ENCODE measurements around the gene COPE. TPM values are rescaled to one million over a fixed set of nuclear protein-coding genes. Genes with fewer than 3 reads are reported as not detected.

The COPE gene
- total RNA-seq, 1 experiment from 2014 or later = 310 TPM

DNA sequence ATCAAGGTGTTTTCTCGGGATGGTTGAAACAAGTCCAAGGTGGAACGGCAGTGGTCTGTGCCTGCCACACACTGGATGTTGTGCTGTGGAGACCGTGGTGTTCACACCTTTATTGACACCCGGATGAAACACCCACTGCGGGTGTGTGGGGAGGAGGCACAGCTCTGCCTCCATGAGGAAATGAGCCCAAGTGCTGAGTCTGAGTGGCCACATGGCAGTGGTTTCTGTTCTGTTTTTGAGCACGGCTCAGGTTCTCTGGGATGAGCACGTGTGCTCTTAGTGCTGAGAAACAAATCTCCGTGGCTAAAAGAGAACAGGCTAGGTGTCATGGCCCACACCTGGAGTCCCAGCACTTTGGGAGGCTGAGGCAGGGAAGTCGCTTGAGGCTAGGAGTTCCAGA is 58.0 kb downstream of the COPE start:
- no peaks in the 10 kb centered on the region for H3K27me3 Mint-ChIP-seq (ENCODE audit: insufficient read depth, unreplicated experiment)
- H3K4me1 Mint-ChIP-seq (ENCODE audit: insufficient read depth, unreplicated experiment) = no peaks in the 10 kb centered on the region
- no TSS peak for BruUV-seq (replicated peaks)
- TF ChIP-seq, protein P1, sequence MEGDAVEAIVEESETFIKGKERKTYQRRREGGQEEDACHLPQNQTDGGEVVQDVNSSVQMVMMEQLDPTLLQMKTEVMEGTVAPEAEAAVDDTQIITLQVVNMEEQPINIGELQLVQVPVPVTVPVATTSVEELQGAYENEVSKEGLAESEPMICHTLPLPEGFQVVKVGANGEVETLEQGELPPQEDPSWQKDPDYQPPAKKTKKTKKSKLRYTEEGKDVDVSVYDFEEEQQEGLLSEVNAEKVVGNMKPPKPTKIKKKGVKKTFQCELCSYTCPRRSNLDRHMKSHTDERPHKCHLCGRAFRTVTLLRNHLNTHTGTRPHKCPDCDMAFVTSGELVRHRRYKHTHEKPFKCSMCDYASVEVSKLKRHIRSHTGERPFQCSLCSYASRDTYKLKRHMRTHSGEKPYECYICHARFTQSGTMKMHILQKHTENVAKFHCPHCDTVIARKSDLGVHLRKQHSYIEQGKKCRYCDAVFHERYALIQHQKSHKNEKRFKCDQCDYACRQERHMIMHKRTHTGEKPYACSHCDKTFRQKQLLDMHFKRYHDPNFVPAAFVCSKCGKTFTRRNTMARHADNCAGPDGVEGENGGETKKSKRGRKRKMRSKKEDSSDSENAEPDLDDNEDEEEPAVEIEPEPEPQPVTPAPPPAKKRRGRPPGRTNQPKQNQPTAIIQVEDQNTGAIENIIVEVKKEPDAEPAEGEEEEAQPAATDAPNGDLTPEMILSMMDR (IDR thresholded peaks at IDR 0.05; ENCODE audit: unreplicated experiment) = no peak
- H3K27ac Mint-ChIP-seq (ENCODE audit: low read depth, unreplicated experiment) = no peak overlapping the region
- H3K9me3 Mint-ChIP-seq (ENCODE audit: unreplicated experiment) = no peaks in the 10 kb centered on the region
- no peak for DNase-seq (ENCODE audit: unreplicated experiment)
- intact Hi-C loops (cut with micrococcal nuclease) = no loop called here
- H3K36me3 Mint-ChIP-seq (ENCODE audit: insufficient read depth, unreplicated experiment) = peaks cover 91% of the 10 kb centered on the region
- no peak overlapping the region for H3K4me3 Mint-ChIP-seq (ENCODE audit: unreplicated experiment)
- POLR2A ChIA-PET = no interaction called here
- CTCF ChIA-PET = interaction anchor here (0.6 to 2.3 kb wide), 7 partner anchors 11 to 286 kb away, joined by 3 to 9 read pairs (median 3); partner anchors contain the start of gene REX1BD

- ChIA-PET POLR2A (no interaction called here), CTCF (interaction anchor here (0.7 to 2.3 kb wide), 4 partner anchors 13 to 216 kb away, joined by 3 to 9 read pairs (median 4); no protein-coding TSS in a partner anchor)
- no peak overlapping the region for H3K27ac Mint-ChIP-seq (ENCODE audit: low read depth, unreplicated experiment)
- TF ChIP-seq, protein P1 (IDR thresholded peaks at IDR 0.05; ENCODE audit: unreplicated experiment) = no peak
- H3K36me3 Mint-ChIP-seq (ENCODE audit: insufficient read depth, unreplicated experiment) = peaks cover 89% of the 10 kb centered on the region
- no TSS peak for BruUV-seq (replicated peaks)
- DNase-seq (ENCODE audit: unreplicated experiment) = no peak
- no peak overlapping the region for H3K4me3 Mint-ChIP-seq (ENCODE audit: unreplicated experiment)
- intact Hi-C loops (cut with micrococcal nuclease) = no loop called here
- no peaks in the 10 kb centered on the region for H3K9me3 Mint-ChIP-seq (ENCODE audit: unreplicated experiment)
- H3K27me3 Mint-ChIP-seq (ENCODE audit: insufficient read depth, unreplicated experiment) = no peaks in the 10 kb centered on the region
- no peaks in the 10 kb centered on the region for H3K4me1 Mint-ChIP-seq (ENCODE audit: insufficient read depth, unreplicated experiment)
Observed at GRCh38 chr19:18860725-18861124, 58.5 kb downstream of the COPE start.

DNA sequence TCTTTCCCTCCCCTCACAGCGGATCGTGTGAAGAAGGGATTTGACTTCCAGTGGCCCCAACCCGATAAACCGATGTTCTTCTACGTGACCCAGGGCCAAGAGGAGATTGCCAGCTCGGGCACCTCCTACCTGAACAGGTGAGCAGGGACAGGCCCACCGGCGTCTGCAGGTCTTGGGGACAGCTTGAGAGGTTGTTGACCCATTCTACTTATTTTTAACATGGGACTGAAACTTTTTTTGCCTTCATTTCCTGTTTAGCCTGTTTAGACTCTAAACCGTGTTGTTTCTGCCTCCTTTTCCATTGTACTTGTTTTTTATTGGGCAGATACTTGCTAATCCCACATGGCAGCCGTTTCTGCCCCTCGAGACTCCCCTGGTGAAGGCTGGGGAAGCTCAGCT is 58.9 kb downstream of the COPE start:
- Mint-ChIP-seq H3K9me3 (ENCODE audit: unreplicated experiment) (no peaks in the 10 kb centered on the region), H3K4me3 (ENCODE audit: unreplicated experiment) (no peak overlapping the region), H3K4me1 (ENCODE audit: insufficient read depth, unreplicated experiment) (no peaks in the 10 kb centered on the region), H3K27ac (ENCODE audit: low read depth, unreplicated experiment) (no peak overlapping the region), H3K27me3 (ENCODE audit: insufficient read depth, unreplicated experiment) (no peaks in the 10 kb centered on the region), H3K36me3 (ENCODE audit: insufficient read depth, unreplicated experiment) (peaks cover 92% of the 10 kb centered on the region)
- CTCF ChIA-PET = interaction anchor here (1.1 to 2.3 kb wide), 2 partner anchors 13 to 215 kb away, joined by 4 to 9 read pairs; no protein-coding TSS in a partner anchor
- intact Hi-C loops (cut with micrococcal nuclease) = no loop called here
- TF ChIP-seq, protein P1 (IDR thresholded peaks at IDR 0.05; ENCODE audit: unreplicated experiment) = no peak
- no TSS peak for BruUV-seq (replicated peaks)
- POLR2A ChIA-PET = interaction anchor here (1.0 kb wide), 1 partner anchor 35 kb away, joined by 6 read pairs; no protein-coding TSS in a partner anchor
- DNase-seq (ENCODE audit: unreplicated experiment) = no peak

DNA sequence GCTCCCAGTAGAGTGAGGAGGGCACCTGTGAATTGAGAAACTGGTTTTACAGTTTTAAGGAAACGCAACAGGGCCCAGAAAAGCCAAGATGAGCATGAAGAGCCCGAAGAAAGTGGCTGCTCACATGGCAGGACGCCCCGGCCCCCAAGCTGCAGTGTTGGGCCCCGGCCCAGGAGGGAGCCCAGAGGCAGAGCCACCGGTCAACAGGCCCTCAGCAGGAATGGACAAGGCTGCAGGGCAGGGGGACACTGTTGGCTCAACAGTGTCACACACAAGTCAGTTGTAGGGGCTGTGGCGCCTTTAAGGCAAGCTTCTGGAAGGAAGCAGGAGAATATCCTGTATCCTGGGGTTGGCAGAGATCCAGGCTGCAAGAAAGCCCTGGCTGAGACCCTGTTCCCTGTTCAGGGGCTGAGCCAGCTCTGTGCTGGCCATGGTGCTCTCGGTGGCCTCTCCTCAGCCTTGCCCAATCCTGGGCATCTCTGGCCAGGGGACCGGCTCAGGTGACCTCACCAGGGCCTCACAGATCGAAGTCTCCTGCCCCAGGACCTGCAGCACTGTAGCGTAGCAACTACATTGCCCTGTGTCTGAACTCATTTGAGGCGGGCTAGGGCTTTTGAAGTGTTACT is 59.4 kb downstream of the COPE start:
- Mint-ChIP-seq H3K36me3 (ENCODE audit: insufficient read depth, unreplicated experiment) (peaks cover 93% of the 10 kb centered on the region), H3K9me3 (ENCODE audit: unreplicated experiment) (no peaks in the 10 kb centered on the region), H3K4me1 (ENCODE audit: insufficient read depth, unreplicated experiment) (no peaks in the 10 kb centered on the region), H3K27ac (ENCODE audit: low read depth, unreplicated experiment) (no peak overlapping the region), H3K27me3 (ENCODE audit: insufficient read depth, unreplicated experiment) (no peaks in the 10 kb centered on the region), H3K4me3 (ENCODE audit: unreplicated experiment) (no peak overlapping the region)
- DNase-seq (ENCODE audit: unreplicated experiment) = no peak
- POLR2A ChIA-PET = interaction anchor here (0.7 to 1.0 kb wide), 2 partner anchors 15 to 35 kb away, joined by 4 to 6 read pairs; no protein-coding TSS in a partner anchor
- no TSS peak for BruUV-seq (replicated peaks)
- intact Hi-C loops (cut with micrococcal nuclease) = no loop called here
- TF ChIP-seq, protein P1 (IDR thresholded peaks at IDR 0.05; ENCODE audit: unreplicated experiment) = no peak
- CTCF ChIA-PET = interaction anchor here (0.5 to 5.1 kb wide), 5 partner anchors 12 to 272 kb away, joined by 3 to 39 read pairs (median 3); partner anchors contain the start of gene REX1BD

Measured in MCF 10A (cell line).